WTC11 (cell line): ENCODE measurements around the gene TTC39A.

Source experiments
- MXD4 ChIP-seq: fragments of 250-450 bp; sonication (Bioruptor Pico); IDR thresholded peaks from 2 replicates; pipeline ENCODE4 v1.8.0; 2021; ENCODE audit warnings: mild to moderate bottlenecking, moderate library complexity, borderline replicate concordance
- USF2 ChIP-seq: sonication (generic); formaldehyde crosslinking; IDR thresholded peaks from 2 replicates; pipeline ENCODE4 v1.8.1; 2023; ENCODE audit warnings: mild to moderate bottlenecking, missing genetic modification reagents, moderate library complexity

- TF ChIP-seq MXD4 (CRISPR knock-in tag) (no peak), USF2 (CRISPR knock-in tag) (no peak)
Measured at GRCh38 chr1:51344602-51345299, 14.4 kb upstream of the TTC39A start.
